ENCODE data around the gene FLAD1. TPM values are rescaled to one million over a fixed set of nuclear protein-coding genes. Genes with fewer than 3 reads are reported as not detected.

FLAD1 gene
- polyA plus RNA-seq, 1 experiment: 21.1 TPM

DNA sequence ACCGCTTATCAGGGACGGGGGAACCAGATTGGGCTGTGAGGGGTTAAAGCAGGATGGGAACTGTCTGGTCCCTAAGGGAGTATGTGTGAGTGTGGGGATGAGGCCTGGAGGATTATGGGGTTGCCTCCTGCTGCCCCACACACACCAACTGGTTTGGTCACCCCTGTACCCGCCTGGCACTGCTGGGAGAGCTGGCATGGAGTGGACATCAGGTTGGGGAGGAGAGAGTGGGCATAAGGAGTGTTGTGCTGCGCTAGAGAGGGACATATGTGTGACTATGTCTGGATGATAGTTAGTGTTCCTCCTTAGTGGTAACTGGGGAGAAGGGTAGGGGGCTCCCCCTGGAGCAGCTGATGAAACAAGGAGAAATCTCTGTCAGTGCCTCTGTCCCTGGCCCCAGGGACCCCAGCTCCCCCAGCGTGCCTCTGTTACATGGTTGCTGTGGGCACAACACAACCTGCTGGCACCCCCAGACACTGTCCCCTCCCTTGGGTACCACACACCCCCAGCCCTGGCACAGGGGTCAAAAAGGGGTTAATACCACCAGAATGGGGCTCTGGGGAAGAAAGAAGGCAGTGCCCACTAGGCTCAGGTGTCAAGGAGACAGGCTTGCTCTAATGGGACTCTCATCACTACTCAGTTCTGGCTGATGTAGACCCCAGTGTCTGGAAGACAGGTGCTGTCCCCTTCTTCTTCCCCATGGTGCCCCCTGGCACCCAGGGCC, 21.4 kb downstream of the FLAD1 start:
- Histone ChIP-seq H3K27me3 (ENCODE audit: control insufficient read depth, insufficient read depth, low read length) (no peaks in the 10 kb centered on the region), H3K4me3 (ENCODE audit: low read depth, low read length) (peak overlapping the region; percentile 94), H3K27ac (ENCODE audit: low read depth, low read length) (peak overlapping the region; percentile 61), H3K9me3 (ENCODE audit: control insufficient read depth, insufficient read depth, low read length) (no peaks in the 10 kb centered on the region; the same call in 1 of the 2 replicates)
- DNase-seq (ENCODE audit: low read depth, low spot score): no peak
- ChIA-PET CTCF (no interaction called here), POLR2A (interaction anchor here (0.7 to 1.5 kb wide), 3 partner anchors 13 to 31 kb away, joined by 3 to 11 read pairs (median 4); no protein-coding TSS in a partner anchor)
- TF ChIP-seq, protein P1, sequence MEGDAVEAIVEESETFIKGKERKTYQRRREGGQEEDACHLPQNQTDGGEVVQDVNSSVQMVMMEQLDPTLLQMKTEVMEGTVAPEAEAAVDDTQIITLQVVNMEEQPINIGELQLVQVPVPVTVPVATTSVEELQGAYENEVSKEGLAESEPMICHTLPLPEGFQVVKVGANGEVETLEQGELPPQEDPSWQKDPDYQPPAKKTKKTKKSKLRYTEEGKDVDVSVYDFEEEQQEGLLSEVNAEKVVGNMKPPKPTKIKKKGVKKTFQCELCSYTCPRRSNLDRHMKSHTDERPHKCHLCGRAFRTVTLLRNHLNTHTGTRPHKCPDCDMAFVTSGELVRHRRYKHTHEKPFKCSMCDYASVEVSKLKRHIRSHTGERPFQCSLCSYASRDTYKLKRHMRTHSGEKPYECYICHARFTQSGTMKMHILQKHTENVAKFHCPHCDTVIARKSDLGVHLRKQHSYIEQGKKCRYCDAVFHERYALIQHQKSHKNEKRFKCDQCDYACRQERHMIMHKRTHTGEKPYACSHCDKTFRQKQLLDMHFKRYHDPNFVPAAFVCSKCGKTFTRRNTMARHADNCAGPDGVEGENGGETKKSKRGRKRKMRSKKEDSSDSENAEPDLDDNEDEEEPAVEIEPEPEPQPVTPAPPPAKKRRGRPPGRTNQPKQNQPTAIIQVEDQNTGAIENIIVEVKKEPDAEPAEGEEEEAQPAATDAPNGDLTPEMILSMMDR (IDR thresholded peaks at IDR 0.05; ENCODE audit: low read depth, low read length): no peak

DNA sequence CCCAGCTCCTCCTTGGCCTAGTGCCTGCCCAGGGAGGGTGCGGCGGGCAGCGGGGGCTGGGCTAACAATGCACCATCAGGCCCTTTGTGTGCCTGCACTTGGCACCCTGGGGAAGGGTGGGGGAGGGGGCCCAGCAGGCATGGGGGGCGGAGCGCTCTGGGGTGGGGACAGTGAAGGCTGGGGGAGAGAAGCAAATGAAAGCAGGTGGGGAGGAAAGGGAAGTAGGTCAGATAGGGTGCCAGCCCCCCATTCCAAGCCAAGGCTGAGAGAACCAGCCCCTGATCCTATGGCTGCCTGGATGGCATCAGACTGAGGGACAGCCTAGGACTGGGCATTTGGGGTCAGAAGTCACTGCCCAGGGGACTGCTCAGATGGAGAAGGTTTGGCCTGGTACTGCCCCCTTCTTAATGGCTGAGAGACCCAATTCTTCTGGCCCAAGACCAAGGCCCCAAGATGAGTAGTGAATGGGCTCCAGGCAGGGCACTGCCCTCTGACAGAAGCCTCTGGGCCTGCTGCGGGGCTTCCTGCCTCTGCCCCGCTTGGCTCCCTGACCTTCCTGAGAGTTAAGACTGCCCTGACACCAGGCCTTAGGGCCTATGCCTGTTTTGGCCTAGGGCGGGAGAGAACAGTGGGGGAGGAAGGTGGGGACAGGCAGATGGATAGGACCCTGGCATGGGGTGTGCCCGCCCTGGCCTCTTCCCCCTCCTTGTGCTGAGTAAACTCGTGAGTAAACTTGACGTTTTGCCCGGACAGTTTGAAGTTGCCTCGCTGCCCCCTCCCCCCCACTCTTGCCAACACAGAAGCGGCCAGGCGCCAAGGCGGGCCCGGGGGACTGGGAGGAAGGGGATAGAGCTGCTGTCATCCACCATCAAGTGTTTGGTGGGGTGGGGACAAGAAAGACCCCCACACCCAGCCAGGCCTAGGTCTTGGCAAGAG, 22.2 kb downstream of the FLAD1 start:
- H3K27me3 ChIP-seq (ENCODE audit: control insufficient read depth, insufficient read depth, low read length): no peaks in the 10 kb centered on the region
- CTCF ChIA-PET: interaction anchor here (4.5 kb wide), 1 partner anchor 12 kb away, joined by 38 read pairs; no protein-coding TSS in a partner anchor
- DNase-seq (ENCODE audit: low read depth, low spot score): no peak
- H3K9me3 ChIP-seq (ENCODE audit: control insufficient read depth, insufficient read depth, low read length): no peaks in the 10 kb centered on the region; the same call in 1 of the 2 replicates
- peak overlapping the region; percentile 94; the same call in 1 of the 2 replicates for H3K4me3 ChIP-seq (ENCODE audit: low read depth, low read length)
- POLR2A ChIA-PET: interaction anchor here (0.7 kb wide), 1 partner anchor 18 kb away, joined by 3 read pairs; no protein-coding TSS in a partner anchor
- H3K27ac ChIP-seq (ENCODE audit: low read depth, low read length): no peak overlapping the region
- TF ChIP-seq, protein P1 (IDR thresholded peaks at IDR 0.05; ENCODE audit: low read depth, low read length): no peak

DNA sequence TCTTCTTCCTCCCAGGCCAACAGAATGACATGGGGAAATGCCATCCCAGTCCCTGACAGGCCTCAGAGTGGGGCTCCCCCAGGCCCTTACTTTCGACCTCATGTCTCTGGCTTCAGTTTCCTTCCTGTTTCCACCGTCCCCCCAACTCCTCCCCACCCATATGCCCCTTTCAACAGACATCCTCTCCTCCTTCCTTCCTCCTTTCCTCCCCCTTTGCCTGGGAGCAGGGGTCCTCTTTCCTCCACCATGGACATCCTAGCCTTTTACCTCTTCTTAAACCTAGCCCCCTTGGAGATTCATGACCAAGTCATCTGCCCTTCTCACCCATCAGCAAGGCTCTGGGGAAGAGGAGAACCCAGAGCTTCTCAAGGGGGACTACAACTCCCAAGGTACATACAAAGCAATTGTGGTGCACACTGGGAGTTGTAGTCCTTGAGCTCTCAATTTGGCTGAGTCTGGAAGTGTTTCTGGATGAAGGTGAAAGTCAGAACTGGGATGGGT, 23.5 kb downstream of the FLAD1 start:
- Histone ChIP-seq H3K27ac (ENCODE audit: low read depth, low read length) (no peak overlapping the region), H3K27me3 (ENCODE audit: control insufficient read depth, insufficient read depth, low read length) (no peaks in the 10 kb centered on the region), H3K9me3 (ENCODE audit: control insufficient read depth, insufficient read depth, low read length) (no peaks in the 10 kb centered on the region; the same call in 1 of the 2 replicates), H3K4me3 (ENCODE audit: low read depth, low read length) (no peak overlapping the region)
- ChIA-PET POLR2A (interaction anchor here (0.7 to 1.6 kb wide), 2 partner anchors 10 to 1102 kb away, joined by 3 to 5 read pairs; no protein-coding TSS in a partner anchor), CTCF (interaction anchor here (0.9 to 4.5 kb wide), 2 partner anchors 11 to 39 kb away, joined by 3 to 38 read pairs; no protein-coding TSS in a partner anchor)
- no peak for DNase-seq (ENCODE audit: low read depth, low spot score)
- TF ChIP-seq, protein P1 (IDR thresholded peaks at IDR 0.05; ENCODE audit: low read depth, low read length): no peak

DNA sequence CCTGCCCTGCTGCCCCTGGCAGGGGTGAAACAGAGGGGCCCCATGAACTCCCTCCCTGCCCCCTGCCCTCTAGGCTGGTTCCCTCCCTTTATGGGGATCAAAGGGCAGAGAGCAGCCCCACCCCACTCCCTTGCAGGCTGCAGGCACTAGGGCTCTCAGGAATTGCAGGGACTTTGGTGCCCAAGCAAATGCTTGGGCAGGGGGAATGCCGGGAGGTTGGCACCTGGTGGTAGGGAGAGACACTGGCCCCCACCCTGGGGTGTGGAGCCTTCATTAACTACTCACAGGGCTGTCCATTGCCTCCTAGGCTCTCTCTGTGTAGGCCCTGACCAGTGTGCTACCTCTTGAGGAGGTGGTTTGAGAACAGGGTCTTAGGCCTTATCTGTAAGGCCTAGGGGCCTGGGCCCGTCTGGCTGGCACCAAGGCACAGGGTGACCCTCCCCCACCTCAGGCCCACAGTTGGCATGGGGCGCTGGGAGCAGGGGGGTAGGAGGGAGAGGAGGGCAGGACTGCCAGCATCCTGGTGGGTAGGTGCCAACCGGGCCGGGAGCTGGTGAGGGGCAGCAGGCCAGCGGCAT, 24.2 kb downstream of the FLAD1 start:
- H3K9me3 ChIP-seq (ENCODE audit: control insufficient read depth, insufficient read depth, low read length): no peaks in the 10 kb centered on the region; the same call in 1 of the 2 replicates
- DNase-seq (ENCODE audit: low read depth, low spot score): no peak
- TF ChIP-seq, protein P1 (IDR thresholded peaks at IDR 0.05; ENCODE audit: low read depth, low read length): no peak
- H3K4me3 ChIP-seq (ENCODE audit: low read depth, low read length): no peak overlapping the region
- CTCF ChIA-PET: interaction anchor here (0.6 to 4.5 kb wide), 3 partner anchors 7 to 39 kb away, joined by 3 to 38 read pairs (median 3); no protein-coding TSS in a partner anchor
- no peaks in the 10 kb centered on the region for H3K27me3 ChIP-seq (ENCODE audit: control insufficient read depth, insufficient read depth, low read length)
- POLR2A ChIA-PET: interaction anchor here (0.7 to 1.6 kb wide), 2 partner anchors 10 to 1103 kb away, joined by 3 to 5 read pairs; no protein-coding TSS in a partner anchor
- no peak overlapping the region for H3K27ac ChIP-seq (ENCODE audit: low read depth, low read length)

Measured in AG04450 (cell line).